ELR (cell line): ENCODE data around the gene ILK.

Source experiments
- DNase-seq: peaks from one replicate; pipeline ENCODE4 v3.0.0-alpha.2; 2015; ENCODE audit warnings: low read depth

Gene ILK

DNA sequence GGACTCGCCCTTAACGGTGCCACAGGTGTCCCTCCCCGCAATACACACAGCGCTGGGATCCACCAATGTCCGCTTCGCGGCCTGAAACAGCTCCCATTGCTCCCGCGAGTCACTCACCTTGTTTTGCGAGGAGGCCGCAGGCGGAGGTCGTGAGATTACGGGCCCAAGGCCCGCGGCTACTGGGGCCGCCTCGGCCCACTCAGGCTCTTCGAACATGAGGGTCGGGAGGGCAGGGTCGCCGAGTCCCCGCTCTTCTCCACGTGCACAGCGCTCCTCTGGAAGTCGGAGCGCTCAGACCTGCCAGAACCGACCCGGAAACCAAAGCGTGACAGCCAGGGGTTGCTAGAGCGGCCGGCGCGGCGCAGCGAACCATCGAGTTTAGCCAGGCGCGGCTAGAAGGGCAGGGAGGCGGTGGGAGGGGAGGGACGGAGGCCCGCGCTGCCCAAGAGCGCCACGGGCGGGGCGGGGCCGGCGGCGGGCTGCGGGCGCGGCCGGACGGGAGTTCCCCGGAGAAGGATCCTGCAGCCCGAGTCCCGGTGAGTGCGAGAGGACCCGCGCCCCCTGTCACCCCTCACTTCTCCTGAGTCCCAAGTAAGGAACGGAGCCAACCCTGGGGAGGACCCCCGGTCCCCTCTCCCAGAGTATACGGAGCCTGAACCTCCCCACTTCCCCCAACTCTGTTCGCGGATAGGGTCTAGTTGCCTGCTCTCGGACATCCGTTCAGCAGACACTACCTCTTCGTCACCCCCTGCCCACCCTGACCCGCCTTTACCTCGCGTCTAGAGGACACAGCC, at the start of gene ILK, which contains the start of gene RRP8:
ILK (plus strand) TSS at position 488 of the 794 bp plus-strand sequence. CDS start 498 bp downstream, outside the sequence.
RRP8 (minus strand) TSS at position 330 of the 794 bp plus-strand sequence; CDS start at position 216, 114 bp downstream.
- DNase-seq: peak; percentile 93

DNA sequence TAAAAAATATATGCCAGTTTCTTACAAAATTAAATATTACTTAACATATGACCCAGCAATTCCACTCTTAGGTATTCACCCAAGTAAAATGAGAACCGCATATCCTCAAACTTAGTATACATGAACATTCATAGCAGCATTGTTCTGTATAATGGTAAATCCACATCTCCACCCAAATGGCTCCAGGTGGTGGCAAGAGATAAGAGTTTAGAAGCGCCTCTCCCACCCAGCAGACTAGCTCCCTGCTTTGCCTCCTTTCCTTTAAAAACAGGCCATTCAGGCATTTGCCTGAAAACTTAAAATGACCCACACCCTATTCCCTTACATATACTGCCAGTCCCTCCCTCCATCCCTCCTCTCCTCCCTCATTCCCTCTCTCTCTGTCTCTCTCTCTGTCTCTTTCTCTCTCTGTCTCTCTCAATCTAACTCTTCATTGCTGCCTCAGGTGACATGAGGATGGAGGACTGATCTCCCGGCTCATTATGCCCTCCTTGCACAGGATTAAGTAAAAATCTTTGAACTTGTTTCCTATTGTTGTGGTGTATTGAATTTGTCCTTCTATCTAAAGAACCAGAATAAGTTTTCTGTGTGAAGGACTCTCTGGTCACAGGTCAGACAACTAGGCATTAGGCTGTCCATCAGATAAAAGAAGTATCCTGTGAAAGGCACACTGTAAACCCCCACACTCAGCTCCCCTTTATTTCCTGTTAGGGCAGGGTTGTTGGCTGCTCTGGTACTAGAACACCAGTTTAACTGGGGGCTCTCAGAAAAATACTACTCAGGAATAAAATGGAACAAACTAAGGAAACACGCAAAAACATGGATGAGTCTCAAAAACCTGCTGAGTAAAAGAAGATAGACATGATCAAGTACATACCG, 48.5 kb upstream of the ILK start:
- DNase-seq: no peak

DNA sequence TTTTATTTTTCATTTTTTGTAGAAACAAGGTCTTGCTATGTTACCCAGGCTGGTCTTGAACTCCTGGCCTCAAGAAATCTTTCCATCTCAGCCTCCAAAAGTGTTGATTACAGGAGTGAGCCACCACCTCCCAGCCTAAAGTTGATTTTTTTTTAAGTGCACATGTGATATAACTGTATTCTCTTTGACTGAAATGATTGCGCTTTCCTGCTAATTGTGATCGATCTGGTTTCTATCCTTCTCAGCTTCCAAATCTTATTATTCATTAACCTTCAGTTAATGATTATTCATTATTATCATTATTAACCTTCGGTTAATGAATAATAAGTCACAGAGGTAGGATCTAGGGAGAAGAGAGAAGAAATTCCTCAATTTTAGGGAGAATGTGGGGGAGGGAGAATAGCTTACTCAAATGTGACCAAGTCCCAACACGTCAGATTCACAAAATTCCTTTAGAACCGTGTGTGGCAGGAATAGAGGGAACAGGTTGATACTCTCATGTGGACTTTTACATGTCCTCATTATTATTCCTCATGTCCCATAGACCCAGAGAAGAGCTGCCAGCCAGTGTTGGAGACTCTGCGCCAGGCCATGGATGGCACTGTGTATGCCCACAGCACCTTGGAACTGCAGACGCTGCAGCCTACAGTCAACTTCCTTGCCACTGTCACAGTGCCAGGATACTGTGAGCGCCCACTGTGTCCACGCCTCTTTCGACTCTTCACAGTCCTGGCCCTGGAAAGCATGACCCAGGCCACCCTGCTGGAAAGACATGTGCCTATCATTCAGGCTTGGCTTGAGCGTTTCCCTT, 47.2 kb upstream of the ILK start:
- DNase-seq: no peak

DNA sequence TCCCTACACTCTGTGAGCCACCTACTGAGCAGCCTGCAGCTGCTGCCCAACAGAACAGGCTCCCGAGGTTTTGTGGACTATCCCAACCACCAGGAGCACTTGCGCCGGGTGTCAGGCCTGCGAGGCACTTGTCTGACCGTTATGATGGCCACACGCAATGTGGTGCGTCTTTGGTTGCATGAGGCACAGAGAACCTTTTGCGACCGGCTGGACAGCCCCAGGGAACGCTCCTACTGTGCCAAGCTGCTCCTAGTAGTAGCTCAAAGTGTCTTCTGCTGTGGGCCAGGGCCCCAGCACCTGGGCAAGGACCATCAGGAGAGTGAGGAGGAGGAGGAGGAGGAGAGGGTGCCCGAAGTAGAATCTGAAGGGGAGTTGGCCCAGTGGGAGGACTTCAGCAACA, 46.5 kb upstream of the ILK start:
- DNase-seq: no peak

DNA sequence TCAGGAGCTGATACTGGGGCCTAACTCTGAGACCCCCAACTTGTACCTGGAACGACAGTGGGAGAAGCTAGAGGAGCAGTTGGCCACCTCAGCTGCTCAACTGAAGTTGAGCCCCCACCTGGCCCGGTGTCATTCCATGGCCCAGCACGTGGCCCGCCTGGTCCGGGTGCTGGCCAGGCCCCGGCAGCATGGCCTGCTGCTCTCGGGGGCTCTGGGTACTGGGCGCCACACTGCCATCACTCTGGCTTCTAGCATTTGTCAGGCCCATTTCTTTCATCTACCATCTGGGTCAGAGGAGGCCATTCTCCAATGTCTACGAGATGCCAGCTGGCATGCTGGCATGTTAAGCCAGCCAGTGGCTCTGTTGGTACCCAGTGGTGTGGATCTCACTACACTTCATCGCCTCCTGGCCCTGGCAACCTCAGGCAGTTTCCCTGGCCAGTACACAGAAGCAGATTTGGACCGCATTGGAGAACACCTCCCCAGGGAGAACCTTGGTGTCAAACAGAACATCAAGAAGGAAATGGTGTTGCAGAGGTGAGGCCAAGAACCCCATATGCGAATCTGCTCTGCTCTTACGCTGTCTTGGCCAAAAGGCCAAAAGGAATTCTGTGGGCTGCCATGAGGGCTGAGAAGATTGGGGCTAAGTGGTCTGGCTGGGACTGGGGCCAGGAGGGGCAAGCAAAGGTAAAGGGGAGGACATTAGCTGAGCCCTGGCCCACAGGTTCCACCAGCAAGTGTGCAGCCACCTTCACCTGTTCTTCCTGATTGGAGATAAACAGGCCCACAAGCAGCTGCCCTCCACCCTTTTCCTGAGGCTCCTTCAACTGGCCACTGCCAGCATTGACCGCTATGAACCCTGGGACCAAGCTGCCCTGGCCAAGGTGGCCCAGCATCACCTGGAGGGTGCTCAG, 45.6 kb upstream of the ILK start:
- no peak for DNase-seq

DNA sequence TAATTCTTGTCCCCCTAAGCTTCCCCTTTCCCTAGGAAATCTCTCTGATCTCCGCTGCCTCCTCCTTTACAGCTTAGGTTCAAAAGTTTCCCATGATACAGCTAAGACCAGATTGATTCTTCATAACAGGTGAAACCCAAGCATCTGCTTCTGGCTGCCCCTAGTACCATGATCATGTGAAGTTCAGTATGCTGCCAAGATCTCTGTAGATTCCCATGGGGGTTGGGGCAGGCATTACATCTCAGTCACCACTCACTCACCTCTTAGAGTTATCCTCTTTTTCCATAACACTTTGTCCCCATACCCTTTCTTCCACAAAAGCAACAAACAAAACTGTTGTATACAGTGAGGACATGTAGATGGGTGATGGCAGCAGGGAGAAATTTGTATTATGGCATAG, 44.2 kb upstream of the ILK start:
- DNase-seq: no peak

DNA sequence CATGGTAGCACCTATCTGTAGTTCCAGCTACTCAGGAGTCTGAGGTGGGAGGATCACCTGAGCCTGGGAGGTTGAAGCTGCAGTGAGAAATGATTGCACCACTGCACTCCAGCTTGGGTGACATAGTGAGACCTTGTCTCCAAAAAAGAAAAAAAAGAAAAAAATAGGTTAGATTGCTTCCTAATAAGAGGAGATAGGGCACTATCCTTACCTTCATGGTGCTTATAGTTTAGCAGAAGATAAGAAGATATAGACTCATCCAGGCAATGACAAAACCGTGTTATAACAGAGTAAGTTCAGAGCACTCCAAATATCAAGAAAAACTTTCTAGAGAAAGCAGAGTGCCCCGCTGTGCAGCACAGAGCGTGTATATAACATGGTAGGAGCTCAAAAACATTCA, 42.3 kb upstream of the ILK start:
- no peak for DNase-seq

DNA sequence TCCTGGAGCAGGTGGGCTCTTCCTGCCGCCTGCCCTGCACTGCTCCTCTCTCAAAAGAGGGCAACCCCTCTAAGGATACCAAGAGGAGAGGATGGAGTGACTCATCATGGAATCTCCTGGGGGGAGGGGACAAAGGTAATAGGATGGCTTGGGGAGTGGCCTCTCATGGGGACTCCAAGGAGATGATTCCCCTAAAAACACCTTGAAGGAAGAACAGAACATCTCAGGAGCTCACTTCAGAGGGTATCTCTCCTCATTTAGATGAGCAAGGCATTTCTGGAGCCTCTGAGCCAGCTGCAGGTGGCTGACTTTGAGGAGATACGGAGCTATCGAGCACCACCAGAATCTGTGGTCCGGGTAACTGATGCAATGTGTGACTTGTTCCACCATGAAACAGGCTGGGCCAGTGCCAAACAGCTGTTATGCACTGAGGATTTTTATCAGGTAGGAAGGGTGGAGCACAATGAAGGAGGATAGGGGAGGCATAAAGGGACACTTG, 40.4 kb upstream of the ILK start:
- no peak for DNase-seq

DNA sequence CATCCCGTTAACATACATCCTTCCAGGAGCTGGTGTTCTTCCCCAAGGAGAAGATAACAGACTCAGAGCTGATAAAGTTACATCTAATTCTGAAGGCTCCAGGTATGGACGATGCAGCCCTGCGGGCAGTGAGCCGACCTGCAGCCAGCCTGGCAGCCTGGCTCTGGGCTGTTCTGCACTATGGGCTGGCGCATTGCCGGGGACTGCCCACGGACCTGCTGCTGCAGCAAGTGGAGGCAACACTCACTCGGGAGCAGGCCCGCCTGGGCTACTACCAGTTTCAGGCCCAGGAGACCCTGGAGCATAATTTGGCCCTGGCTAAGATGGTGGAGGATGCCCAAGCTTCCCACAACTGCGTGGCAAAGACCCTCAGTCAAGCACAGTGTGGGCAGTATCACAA, 39.9 kb upstream of the ILK start:
- DNase-seq: no peak

DNA sequence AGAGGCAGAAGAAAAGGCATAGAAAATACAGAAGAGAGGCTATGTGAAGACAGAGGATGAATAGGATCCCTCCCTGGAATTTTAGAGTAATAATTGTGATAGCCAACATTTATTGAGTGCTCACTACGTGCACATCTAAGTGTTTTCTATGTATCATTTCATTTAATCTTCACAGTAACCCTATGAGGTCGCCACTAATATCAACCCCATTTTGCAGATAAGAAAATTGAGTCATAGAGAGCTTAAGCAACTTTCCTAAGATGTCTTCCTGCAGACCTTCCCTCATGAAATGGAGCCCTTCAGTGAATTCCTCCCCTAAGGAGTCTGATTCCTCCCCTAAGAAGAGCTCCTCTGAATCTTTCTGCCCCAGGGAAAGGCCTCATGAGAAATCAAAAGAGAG, 38.2 kb upstream of the ILK start:
- no peak for DNase-seq

DNA sequence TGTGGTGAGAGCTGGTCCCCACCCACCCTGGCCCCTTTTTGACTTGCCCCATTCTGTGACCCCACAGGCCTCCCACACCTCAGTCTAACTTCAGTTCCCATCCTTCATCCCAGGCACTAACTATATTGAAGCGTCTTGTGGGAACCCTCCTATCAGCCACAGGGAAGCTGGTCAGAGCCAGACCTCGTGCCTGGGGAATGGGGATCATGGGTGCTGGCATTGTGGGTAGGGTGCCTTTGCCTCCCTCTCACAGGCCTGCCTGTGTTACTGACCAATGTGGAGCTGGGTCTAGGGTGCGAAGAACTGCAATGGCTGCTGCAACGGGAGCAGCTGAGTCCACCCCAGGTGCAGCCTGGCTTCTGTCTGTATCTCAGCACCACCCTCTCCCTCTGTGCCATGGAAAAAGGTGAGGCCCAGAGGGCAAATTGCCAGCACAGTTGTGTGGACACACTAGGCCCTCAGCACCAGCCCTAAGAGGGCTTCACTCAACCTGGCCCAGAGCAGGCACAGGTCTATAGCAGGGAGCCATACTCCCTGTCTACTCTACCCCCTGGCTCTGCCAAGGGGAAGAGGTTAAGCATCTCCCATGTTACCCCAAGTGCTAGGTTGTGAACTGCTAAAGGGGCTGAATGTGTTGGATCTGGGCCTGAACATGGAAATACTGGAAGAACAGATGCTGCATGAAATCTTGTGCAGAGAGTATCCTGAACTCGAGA, 37.4 kb upstream of the ILK start:
- no peak for DNase-seq

DNA sequence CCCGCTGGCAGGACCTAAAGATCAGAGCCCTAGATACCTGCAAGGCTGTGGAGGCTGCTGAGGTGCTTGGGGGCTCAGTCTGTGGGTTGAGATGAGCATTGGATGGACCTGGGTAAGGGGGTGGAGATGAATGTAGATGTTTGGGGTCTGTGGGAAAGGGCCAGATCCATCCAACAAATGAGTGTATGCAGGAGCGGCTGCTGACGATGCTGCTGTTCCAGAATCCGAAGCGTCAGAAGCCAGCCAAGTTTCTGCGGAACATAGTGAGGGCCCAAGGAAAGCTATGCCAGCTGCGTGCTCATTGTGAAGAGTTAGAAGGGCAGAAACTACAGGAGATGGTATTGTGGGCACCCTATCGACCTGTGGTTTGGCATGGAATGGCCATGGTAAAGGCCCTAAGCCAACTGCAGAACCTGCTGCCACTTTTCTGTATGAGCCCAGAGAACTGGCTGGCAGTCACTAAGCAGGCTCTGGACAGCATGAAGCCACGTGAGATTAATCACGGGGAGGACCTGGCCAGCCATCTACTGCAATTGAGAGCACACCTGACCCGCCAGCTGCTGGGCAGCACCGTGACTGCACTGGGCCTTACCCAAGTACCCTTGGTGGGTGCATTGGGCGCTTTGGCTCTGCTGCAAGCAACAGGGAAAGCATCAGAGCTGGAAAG, 36.7 kb upstream of the ILK start:
- no peak for DNase-seq

DNA sequence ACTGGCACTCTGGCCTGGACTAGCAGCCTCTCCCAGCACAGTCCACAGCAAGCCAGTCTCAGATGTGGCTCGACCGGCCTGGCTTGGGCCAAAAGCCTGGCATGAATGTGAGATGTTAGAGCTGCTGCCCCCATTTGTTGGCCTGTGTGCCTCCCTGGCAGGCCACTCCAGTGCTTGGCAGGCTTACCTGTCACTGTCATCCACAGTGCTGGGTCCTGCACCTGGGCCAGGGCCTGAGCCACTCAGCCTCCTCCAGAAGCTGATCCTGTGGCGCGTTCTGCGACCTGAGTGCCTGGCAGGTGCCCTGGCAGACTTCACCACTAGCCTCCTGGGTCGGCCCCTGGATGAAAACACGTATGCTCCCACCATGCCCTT, 36.2 kb upstream of the ILK start:
- DNase-seq: no peak

DNA sequence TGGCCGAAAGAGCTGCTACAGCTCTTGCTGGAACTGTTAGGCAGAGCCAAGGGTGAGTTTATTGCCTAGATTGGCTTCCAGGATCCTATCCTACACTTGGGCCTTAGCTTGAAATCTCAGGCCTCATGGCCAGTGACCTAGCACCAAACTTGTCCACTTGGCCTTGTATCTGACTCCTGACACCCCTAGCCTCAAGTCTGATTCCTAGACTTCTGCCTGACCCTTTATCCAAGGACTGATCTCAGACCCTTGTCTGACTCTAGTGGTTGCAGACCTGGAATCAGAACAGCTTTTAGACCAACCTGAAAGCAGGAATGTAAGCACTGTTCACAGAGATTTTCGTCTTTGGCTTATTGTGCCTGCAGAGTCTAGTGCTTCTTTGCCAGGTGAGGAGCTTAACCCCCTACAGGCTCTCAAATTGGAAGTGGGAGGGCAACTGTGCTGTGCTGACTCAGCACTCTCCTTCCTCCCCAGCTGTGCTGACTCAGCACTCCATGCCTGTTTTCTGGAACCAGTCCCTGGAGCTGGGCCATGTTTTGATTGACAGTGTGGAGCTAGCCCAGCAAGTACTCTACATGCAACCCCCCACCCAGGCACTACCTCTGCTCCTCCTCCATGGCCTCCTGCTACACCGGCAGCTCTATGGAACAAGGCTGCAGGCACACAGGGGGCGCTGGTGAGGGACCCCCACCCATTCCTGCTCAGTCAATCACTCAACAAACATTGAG, 35.2 kb upstream of the ILK start:
- DNase-seq: peak; percentile 22

DNA sequence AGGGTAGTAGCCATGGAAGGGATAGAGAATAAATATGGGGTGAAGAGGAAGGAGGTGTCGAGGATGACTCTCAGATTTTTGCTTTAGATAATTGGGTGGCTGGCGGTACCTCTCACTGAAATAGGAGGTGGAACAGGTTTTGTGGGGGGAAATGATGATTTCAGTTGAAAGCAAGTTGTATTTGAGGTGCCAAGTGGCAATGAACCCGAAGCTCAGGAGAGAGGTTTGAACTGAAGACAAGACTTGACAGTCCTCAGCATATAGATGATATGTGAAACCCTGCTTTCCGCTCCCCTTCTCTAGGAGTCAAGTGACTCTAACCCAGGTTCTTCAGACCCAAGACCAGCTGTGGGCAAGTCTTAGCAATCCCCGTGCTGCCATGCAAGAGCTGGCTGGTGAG, 33.9 kb upstream of the ILK start:
- no peak for DNase-seq

DNA sequence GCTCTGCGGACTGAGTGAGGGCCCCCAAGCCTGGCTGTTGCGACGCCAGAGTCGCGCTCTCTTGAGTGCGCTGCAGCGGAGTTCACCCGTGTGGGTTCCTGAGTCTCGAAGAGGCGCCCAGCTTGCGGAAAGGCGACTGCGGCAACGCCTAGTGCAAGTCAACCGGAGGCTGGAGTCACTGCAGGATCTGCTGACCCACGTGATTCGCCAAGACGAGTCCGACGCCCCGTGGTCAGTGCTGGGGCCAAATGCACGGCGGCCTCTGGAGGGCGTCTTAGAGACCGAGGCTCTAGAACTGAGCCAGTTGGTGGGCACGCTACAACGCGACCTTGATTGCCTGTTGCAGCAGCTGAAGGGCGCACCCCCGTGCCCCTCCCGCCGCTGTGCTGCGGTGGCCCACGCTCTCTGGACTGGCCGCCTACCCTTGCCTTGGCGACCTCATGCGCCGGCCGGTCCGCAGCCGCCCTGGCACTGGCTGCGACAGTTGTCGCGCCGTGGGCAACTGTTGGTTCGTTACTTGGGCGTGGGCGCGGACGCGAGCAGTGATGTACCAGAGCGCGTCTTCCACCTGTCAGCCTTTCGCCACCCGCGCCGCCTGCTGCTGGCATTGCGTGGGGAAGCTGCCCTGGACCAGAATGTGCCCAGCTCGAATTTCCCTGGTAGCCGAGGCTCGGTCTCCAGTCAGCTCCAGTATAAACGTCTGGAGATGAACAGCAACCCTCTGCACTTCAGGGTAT, 32.7 kb upstream of the ILK start:
- no peak for DNase-seq

DNA sequence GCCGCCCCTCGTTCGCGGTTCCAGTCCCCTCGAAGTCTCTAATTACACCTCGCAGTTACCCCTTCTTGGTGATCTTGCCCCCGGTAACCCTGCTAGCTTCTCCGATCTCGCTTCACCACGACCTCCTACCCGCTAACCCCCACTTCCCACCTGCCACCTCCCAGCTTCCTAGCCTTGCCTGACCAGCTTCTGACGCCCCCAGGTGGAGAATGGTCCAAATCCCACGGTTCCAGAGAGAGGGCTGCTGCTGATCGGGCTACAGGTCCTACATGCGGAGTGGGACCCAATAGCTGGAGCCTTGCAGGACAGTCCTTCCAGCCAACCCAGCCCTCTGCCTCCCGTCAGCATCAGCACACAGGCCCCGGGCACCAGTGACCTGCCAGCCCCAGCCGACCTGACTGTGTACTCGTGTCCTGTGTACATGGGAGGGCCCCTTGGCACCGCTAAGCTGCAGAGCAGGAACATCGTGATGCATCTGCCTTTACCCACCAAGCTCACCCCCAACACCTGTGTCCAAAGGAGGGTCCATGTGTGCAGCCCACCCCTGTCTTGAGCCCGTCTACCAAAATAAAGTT, 32.1 kb upstream of the ILK start:
- no peak for DNase-seq

DNA sequence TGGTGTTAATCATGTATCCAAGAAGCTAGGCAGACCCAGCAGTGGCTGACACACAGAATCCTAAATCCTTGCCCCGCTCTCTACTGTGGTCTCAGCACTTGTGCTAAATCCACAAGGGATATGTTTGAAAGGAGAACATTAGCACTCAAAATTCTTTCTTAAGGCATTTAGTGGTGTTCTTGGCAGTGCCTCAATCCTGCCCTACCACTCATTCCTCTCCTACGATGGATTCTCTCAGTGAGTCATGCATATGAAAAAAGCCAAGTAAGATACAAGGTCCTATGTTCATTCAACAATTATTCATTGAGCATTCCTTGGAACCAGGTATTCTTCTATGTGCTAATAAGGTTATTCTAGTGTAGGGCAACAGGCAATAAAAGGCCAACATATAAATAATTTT, 31.4 kb upstream of the ILK start:
- peak; percentile 39 for DNase-seq
